Measurements from ENCODE around the gene LIAS.

DNA sequence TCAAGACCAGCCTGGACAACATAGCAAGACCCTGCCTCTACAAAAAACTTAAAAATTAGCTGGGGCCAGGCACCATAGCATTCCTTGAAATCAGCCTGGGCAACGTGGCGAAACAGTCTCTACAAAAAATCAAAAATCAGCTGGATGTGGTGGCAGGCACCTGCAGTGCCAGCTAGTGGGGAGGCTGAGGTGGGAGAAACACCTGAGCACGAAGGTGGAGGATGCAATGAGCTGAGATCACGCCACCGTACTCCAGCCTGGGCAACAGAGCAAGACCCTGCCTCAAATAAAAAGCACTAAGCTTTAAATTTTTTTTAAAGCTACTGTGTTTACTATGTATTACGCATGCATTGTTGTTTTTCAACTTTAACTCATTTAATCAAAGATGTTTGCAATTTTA is 3.4 kb upstream of the LIAS start:
- no peak for TF ChIP-seq EZH2 (IDR thresholded peaks at IDR 0.05; ENCODE audit: insufficient read depth, poor library complexity, severe bottlenecking)
- no peak for TF ChIP-seq EZH2phosphoT487 (IDR thresholded peaks at IDR 0.05; ENCODE audit: insufficient read depth, low read depth)

Measured in GM23248 (cell line).